Stimulated activated CD4-positive, alpha-beta T cell treated with anti-CD3 and anti-CD28 coated beads, Interleukin-4, amount 100 ng/mL, for 4 hours (primary cell): Measurements from ENCODE around the gene GEMIN7.

Experiments
- DNase-seq, 2 experiments: peaks; one replicate each; pipeline ENCODE4 v3.0.0-alpha.2; 2020

The GEMIN7 gene

DNA sequence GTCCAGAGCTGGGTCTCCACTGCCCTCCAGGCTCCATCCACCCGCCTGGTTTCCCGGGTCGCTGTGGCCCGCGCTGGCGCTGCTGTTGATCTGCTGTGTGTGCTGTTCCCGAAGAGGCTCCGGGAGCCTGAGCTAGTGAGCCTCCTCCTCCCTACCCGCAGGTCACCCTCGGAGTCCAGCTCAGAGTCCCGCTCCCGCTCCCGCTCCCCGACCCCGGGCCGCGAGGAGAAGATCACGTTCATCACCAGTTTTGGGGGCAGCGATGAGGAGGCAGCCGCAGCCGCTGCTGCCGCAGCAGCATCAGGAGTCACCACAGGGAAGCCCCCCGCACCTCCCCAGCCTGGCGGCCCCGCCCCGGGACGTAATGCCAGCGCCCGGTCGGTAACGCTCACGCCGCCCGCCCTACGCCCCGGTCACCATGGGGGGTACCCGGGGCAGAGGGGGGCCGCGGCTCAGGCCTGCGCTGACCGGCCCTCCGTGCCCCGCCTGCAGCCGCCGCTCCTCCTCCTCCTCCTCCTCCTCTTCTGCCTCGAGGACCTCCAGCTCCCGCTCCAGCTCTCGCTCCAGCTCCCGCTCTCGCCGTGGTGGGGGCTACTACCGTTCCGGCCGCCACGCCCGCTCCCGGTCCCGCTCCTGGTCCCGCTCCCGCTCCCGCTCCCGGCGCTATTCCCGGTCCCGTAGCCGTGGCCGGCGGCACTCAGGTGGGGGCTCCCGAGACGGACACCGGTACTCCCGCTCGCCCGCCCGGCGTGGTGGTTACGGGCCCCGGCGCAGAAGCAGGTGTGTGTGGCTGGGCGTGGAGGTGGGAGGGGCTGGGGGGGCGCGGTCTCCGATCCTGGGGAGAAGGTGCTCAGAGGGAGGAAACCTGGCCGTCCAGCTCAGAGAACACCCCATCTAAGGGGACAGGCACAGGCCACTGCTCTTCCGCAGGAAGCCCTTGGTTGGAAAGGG lies 14.9 kb upstream of the GEMIN7 start:
- DNase-seq, result no peak

DNA sequence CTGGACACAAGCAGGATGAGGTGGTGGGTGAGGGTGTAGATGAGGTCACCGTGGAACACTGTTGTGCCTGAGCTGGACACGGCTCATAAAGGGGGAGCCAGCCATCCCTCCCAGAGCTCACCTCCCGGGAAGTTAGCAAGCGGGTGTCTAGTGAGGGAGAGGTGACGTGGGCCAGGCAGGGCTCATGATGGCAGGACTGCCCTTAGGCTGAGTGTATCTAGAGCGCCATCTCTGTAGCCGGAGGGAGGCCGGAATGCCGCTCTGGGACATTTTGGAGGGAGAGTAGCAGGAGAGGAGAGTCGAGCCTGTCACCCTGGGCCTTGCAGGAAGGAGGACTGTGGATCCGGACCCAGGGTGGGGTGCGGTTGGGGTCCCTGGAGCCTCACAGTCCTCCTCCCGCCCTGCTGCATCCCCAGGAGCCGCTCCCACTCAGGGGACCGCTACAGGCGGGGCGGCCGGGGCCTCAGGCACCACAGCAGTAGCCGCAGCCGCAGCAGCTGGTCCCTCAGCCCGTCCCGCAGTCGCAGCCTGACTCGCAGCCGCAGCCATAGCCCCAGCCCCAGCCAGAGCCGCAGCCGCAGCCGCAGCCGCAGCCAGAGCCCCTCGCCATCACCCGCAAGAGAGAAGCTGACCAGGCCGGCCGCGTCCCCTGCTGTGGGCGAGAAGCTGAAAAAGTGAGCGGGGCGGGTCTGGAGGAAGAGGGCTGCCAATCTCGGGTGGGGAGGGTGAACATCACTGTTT lies 12.0 kb upstream of the GEMIN7 start:
- DNase-seq, result no peak

DNA sequence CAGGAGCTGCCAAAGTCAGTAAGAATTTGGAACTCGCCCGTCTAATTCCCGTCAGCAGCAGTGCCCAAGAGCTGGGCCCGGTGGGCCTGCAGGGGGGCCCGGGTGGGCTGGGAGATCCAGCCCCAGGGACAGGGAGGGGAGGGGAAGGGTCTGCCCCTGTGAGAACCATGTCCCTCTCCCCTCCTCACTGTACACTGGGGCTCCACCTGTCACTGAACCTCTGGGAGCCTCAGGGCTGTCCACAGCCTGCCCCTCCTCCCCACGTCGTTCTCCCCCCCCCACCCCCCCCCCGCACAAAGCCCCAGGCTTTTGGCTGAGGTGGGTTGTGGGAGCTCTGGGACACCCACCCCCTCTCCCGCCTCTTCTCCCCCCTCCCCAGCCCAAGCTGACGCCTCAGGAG lies 11.0 kb upstream of the GEMIN7 start:
- no peak for DNase-seq

DNA sequence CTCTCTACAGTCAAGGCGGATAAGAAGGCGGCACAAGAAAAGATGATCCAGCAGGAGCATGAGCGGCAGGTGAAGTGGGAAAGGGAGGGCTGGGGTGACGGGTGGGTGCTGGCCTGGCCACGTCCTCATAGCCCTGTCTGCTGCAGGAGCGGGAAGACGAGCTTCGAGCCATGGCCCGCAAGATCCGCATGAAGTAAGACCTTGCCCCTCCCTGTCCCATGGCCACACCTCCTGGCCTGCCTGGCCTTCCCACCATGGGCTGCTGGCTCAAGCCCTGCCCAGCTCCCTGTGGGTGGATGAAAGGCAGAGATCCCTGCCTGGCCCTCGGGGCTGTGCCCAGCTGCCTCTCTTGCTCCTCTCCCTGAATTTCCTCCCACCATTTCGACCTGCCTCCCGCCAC lies 10.0 kb upstream of the GEMIN7 start:
- DNase-seq, result no peak

DNA sequence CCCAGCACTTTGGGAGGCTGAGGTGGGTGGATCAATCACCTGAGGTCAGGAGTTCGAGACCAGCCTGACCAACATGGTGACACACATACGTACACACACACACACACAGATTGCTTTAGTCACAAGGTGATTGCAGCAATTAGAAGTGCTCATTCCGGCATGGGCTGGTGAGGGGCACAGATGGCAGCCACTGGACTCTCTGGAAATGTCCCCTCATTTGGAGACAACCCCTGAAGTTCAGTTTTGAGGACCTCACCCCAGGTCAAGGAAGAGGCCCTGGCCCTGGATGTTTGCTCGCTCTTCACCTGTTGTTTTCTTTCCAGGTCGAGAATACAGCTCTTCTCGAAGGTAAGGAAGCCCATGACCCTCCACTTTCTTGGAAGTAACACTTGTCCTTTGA lies 8.8 kb upstream of the GEMIN7 start:
- DNase-seq, result no peak

DNA sequence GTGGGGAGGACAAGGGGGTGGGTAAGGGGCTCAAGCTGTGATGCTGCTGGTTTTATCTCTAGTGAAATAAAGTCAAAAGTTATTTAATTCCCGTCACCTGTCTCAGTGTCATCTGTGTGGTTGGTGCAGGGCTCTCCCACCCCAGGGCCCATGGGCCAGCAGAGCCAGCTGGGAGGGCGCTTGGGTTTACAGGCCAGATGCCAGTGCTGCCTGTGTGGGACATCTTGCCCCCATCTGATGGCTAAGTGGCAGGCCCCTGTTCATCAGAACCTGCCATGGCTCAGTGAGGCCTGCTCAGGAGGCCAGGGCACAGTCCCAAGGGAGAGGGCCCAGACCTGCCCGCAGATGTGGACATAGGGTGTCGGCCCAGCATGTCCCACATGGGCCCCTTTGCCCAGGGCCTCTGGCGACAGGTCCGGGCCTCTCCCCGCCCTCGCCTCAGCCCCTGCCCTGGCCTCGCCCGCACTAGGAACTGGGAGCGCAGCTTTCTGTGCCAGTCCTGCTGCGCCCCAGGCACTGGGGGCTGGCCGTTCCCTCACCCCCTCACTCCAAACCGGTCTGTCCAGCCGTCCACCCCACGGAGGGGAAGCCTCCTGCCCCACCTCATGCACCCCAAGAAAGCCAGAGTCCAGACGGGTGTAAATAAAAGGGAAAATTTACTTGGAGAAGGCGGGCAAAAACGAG lies 8.1 kb upstream of the GEMIN7 start:
- DNase-seq, result no peak

DNA sequence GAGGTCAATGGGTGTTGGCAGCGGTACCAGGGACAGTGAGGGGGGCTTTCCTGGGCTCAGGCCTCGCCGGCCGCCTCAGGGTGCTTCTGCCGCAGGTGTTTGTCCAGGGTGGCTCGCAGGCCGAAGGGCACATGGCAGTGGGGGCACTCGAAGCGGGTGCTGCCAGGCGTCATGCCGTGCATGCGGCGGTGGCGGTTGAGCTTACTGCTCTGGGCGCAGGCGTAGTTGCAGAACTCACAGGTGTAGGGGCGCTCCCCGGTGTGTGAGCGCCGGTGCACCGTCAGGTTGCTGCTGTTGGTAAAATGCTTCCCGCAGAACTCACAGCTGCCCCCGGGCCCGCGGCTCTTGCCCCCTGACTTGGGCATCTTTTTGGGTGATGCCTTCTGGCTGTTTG lies 7.5 kb upstream of the GEMIN7 start:
- no peak for DNase-seq

DNA sequence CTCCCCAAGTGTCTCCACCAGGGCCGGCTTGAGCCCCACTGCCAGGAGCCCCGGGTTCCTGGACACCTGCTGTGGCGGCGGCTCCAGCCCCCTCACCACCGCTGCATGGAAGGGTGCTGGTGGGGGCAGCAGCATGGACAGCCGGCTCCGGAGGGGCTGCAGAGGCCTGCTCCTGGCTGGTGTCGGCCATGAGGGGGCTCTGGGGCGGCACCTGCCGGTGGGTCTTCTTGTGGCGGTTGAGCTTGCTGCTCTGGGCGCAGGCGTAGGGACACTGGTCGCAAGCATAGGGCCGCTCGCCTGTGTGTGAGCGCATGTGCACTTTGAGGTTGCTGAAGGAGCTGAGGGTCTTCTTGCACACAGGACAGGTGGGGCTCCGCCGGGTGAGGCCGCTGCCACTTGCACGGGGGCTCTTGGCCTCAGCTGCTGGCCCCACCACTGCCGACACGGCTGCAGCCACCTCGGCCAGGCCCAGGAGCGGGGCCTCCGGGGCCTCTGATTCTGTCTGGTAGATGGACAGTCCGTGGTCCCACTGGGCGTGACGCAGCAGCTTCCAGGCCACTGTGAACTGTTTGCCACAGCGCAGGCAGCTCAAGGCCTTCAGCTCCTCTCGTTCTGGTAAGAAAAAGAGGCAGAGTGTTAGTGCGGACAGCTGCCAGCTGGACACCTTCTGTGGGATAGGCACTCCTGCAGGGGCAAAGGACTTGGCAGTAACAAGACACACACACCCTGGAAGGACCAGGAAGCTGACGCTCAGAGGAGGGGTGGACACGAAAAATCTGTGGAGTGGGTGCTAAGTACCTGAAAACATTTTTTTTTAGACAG lies 6.9 kb upstream of the GEMIN7 start:
- DNase-seq, result no peak

DNA sequence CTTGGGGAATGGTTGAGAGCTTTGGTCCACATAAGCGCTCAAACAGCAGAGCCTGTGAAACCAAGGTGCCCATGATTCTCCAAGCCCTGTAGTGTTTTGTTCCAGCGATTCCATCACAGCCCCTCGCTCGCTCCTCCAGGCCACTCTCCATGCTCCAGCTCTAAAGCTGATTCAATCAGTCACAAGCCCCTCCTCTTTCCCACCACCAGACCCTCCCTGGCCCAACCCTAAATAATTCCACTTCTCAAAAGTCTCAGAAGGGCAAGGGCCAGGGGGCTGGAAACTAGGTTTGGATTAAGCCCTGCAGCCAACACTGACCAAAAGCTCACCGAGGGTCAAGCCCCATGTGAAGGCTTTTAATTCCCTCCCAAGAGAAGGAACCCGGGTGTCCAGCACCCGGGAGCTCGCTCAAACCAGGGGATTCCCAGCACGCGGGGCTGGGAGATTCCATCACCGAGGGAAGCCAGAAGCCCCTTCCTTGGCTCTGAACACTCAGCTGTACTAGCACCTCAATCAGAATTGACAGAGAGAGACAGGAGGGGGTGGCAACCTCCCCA lies 4.2 kb upstream of the GEMIN7 start:
- DNase-seq, result no peak

DNA sequence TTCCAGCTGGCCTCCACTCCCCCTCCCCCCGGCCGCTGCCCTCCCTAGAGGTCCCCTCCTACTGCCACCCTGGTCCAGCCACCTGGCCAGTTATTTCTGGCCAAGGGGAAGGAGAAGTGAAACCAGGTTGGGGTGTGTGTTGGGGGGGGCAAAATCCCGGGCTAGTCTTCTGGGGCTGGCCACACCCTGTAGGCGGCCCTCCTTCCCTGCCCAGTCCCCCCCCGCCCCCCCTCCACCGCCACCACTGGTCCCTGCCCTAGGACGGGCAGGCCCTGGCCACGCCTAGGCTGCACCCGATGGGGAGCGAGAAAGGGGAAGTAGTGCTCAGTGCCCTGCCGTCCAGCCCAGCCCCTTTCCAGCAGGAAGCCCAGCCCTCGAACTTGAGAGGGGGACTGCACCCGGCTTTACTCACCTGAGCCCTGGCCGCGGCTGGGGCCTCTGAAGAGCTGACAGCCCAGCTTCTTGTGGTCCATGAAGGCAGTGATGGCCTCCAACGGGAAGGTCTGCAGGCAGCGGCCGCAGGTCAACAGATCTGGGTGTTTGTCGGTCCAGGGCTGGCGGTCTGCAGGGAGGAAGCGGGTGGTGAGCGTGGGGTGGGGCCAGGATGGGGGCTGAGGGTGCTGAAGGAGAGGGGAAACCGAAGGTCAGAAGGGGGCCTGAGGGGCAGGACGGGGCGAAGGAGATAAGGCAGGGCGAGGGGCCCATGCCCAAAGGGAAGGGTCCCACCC lies 3.6 kb upstream of the GEMIN7 start:
- peak in 1 of 2 experiments; percentile 18 for DNase-seq

DNA sequence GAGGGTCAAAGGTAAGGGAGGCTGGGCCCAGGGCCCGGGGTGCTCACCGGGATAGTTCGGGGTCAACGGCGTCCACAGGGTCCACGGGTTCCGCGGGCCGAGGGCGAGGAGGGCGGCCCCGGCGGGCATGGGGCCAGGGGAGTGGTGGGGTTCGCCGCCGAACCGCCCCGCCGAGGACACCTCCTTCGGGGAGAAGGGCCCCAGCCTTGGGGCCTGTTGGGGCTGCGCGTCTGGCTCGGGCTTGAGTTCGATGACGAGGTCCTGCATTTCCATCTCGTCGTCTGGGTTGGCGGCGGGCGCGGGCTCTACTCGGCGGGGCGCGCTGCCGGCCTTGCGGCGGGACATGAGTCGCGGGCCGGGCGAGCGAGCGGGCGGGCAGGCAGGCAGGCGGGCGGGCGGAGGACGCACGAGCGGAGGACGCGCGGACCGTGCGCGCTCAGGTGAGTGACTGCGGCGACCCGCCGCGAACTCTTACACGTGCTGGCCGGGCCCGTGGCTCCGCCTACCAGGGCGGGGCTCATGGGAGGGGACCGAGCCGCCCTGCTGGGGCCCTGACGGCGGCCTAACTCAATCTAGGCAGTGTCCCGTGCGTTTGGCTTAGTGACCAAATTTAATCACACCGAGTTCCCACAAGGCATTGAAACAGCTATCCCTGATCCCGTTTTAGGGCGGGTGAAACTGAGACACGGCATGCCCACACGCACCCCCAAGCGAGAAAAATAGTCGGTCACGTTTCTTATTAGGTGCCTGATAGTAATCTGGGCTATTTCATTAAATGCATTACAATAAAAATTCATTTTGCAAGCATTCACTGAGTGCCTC lies 2.8 kb upstream of the GEMIN7 start, which contains the start of gene ZNF296:
ZNF296 (minus strand) TSS at position 450 of the 822 bp plus-strand sequence; CDS start at position 345, 105 bp downstream.
- peak; percentile 80 to 83 for DNase-seq

DNA sequence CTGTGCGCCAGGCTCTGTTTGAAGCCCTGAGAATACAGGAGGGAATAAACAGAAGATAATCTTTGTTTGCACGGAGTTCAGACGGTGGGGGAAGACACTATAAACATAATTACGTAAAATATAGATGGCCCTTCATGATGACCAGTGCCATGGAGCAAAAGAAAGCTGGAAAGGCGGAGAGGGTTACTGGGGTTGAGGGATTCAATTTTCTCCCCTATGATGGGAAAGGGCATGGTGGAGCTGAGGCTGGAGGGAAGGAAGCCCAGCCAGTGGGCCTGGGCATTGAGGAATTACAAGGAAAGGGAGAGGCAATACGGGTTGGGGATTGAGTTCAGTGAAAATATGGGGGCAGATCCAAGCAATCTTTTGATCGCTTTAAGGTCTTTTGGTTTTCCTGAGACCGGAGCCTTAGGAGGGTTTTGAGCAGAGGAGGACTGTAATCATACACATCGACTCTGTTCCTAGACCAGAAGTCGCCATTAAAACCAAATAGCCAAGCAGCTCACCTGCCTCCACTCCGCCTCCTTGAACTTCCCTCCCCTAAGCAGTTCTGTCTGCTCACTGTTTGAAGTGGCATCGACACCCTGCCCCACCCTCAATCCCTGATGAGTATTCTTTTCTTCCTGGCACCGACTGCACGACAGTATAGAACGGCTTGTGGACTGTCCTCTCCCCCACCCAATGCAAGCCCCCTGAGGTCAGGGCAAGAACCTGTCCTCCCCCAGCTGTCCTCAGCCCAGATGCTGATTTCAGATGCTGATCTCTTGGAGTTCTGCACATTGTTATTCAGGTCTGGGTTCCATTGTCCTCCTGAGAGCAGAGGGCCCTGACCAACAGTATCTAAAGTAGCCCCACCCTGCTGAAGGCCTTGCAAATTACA lies 2.0 kb upstream of the GEMIN7 start:
- DNase-seq, result no peak

DNA sequence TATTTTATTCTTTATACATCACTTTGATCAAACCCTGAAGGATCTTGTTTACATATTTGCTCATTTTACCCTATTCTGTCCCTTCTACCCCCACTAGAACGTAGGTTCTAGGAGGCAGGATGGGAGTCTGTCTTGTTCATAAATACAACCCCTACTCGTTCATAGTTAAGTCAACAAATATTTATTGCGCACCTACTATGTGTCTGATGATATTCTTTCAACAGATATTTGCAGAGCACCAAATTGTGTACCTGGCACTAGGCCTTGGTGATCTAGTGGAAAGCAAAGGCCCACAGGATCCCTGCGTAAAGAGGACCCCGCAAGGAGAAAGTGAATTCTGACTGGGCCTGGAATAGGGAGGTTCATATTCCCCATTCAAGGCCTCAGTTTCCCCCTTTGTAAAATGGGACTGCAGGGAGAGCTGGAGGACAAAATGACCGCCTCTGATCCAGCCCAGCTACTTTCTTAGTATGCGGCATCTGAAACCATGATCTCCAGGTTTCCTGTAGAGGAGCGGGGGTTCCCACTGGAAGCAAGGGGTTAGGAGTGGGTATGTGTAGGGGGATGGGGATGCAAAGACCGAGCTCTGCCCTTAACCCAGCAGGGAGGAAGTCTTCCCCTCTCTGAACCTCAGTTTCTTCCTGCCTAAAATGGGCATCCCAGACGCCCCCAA lies 534 bp upstream of the GEMIN7 start:
- DNase-seq, result no peak

DNA sequence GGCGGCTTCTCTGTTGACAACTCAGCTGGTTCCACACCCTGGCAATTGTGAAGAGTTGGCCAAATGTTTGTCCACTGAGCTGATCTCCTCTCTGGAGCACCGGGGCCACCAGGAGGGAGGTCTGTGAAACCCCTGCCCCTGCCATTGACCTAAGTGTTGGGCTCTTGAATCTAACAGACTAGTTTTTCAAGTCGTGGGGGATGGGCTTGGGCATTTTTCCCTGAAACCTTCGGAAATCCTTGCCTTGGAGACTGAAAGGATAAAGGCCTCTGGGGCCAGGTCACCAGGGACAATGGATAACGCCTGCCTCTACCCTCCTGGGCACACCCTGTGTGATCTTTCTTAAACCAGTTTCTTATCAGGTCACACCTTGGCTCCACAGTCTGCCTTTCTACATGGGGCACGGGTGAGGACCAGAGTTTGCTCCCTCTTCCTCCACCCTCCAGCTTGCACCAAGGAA lies 881 bp downstream of the GEMIN7 start:
- no peak for DNase-seq

DNA sequence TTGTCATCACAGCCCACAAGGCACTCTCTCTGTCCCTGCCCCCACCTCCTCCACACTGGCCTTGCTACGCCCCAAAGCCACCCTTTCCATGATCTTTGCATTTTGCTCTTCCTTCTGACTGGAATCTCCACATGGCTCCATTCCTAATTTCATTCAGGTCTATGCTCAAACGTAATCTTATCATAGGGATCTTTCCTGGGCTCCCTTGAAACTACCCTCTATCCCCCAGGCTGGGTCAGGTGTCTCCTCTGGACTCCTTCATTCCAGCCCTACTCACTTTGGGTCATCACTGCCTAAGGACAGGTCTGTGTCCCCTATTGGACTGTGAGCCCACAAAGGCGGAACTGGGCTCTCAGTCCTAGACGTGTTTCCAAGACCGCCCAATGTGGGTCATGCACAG lies 3.1 kb downstream of the GEMIN7 start:
- DNase-seq, result no peak

DNA sequence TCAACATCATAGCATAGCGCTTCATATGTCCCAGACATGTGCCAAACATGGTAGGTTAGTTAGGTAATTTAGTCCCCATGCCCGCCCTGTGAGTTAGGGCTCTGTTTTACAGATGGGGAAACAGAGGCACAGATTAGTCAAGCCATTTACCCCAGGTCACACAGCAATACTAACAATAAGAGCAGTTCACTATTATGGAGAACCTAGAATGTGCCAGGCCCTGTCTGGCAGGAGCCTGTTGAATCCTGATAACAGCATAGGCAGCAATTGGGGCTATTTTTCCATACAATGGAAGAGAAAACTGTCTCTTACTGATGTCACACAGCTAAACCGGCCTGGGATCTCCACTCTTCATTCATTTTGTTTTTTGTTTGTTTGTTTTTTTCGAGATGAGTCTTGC lies 7.4 kb downstream of the GEMIN7 start:
- DNase-seq, result no peak

DNA sequence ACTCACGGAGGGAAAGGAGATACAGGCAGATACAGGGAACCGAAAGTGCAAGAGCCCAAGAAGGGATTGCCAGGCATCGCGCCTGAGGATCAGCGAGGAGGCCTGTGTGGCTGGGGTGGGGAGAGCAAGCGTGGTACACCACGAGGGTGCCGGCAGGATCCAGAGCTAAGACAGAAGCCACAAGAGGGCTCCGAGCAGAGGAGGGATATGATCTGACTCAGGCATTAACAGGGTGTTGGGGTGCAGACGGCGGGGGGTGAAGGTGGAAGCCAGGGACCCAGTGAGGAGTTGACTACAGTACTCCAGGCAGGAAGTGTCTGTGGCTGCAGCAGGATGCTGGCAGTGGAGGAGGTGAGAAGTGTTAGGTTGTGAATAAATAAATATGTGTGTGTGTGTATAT lies 8.5 kb downstream of the GEMIN7 start:
- DNase-seq, result peak in 1 of 2 experiments; percentile 29

DNA sequence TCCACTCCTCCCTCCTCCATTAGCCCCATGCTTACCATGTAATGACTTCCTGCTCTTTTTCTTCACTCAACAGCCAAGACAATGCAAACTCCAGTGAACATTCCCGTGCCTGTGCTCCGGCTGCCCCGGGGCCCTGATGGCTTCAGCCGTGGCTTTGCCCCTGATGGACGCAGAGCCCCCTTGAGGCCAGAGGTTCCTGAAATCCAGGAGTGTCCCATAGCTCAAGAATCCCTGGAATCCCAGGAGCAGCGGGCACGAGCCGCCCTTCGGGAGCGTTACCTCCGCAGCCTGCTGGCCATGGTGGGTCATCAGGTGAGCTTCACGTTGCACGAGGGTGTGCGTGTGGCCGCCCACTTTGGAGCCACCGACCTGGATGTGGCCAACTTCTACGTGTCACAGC lies 11.0 kb downstream of the GEMIN7 start:
- DNase-seq, result no peak

DNA sequence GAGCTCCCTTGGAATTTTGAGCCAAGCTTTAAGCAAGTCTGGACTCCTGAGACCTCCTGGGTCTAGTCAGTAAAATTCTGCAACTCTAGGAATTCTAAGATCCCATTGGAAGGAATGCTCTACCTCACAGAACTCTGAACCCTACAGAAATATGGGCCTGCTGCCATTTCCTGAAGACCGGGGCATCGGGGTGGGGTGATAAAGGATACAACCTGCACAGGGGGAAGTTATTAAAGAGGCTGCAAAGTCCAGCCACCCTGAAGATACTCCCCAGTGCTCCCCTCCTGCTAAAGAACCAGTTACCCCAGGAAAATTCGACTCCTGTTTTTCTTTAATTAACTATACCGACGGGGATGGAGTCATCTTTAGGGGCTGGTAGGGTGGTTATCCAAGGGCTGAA lies 11.5 kb downstream of the GEMIN7 start:
- DNase-seq, result no peak
